Lower leg skin (tissue), 3 donors: ENCODE measurements around the gene LDAH.

ENCODE experiments used
- CTCF ChIP-seq, 3 donors: fragments of 450-650 bp; IDR thresholded peaks; one replicate each; pipeline ENCODE4 v1.5.1; 2016; ENCODE audit warnings: antibody characterized with exemption in 3 of 3, mild to moderate bottlenecking in 3 of 3, moderate library complexity in 2 of 3
- POLR2A ChIP-seq, 2 donors: fragments of 450-650 bp; IDR thresholded peaks; one replicate each; pipeline ENCODE4 v1.6.1; 2016 to 2017; ENCODE audit warnings: antibody characterized with exemption in 2 of 2, mild to moderate bottlenecking in 1 of 2, moderate library complexity in 1 of 2

DNA sequence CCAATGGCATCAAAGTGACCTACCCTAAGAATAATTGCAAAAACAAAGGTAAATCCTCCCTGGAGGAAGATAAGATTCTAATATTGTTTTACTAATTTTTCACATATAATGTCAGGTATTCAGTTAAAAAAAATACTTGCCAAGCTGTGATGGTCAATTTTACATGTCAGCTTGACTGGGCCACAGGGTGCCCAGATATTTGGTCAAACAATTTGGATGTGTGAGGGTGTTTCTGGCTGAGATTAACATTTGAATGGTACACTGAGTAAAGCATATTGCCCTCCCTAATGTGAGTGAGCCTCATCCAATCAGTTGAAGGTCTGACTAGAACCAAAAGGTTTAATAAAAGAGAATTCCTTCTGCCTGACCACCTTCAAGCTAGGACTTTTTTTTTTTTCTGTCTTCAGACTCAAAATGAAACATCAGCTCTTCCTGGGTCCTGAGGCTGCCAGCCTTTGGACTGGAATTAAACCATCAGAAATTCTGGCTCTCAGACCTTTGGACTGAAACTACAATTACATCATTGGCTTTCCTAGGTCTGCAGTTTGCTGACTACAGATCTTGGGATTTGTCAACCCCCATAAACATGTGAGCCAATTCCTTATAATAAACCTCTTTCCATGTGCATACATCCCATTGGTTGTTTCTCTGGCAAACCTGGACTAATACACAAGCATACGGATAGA is 65.4 kb downstream of the LDAH start:
- TF ChIP-seq CTCF (IDR thresholded peaks at IDR 0.05) (no peak), POLR2A (IDR thresholded peaks at IDR 0.05) (no peak)
